ENCODE measurements around the gene SULT1C3. TPM values are rescaled to one million over a fixed set of nuclear protein-coding genes. Genes with fewer than 3 reads are reported as not detected.

The SULT1C3 gene
- polyA plus RNA-seq, 1 experiment: not detected

- Histone ChIP-seq H3K27me3 (ENCODE audit: control insufficient read depth, insufficient read depth, low read length) (no peaks in the 10 kb centered on the region), H3K4me3 (ENCODE audit: low read depth, low read length) (no peak overlapping the region), H3K9me3 (ENCODE audit: control insufficient read depth, insufficient read depth, low read length) (no peaks in the 10 kb centered on the region), H3K27ac (ENCODE audit: low read depth, low read length) (no peak overlapping the region)
- ChIA-PET CTCF (no interaction called here), POLR2A (no interaction called here)
- no peak for DNase-seq (ENCODE audit: low read depth, low spot score)
- TF ChIP-seq, protein P1, sequence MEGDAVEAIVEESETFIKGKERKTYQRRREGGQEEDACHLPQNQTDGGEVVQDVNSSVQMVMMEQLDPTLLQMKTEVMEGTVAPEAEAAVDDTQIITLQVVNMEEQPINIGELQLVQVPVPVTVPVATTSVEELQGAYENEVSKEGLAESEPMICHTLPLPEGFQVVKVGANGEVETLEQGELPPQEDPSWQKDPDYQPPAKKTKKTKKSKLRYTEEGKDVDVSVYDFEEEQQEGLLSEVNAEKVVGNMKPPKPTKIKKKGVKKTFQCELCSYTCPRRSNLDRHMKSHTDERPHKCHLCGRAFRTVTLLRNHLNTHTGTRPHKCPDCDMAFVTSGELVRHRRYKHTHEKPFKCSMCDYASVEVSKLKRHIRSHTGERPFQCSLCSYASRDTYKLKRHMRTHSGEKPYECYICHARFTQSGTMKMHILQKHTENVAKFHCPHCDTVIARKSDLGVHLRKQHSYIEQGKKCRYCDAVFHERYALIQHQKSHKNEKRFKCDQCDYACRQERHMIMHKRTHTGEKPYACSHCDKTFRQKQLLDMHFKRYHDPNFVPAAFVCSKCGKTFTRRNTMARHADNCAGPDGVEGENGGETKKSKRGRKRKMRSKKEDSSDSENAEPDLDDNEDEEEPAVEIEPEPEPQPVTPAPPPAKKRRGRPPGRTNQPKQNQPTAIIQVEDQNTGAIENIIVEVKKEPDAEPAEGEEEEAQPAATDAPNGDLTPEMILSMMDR (IDR thresholded peaks at IDR 0.05; ENCODE audit: low read depth, low read length): no peak
Measured at GRCh38 chr2:108257757-108258331, 18.1 kb downstream of the SULT1C3 start.

GRCh38 chr2:108260773-108261172 is 21.0 kb downstream of the SULT1C3 start:
- H3K4me3 ChIP-seq (ENCODE audit: low read depth, low read length): no peak overlapping the region
- POLR2A ChIA-PET: no interaction called here
- DNase-seq (ENCODE audit: low read depth, low spot score): no peak
- H3K27ac ChIP-seq (ENCODE audit: low read depth, low read length): no peak overlapping the region
- TF ChIP-seq, protein P1 (IDR thresholded peaks at IDR 0.05; ENCODE audit: low read depth, low read length): no peak
- H3K9me3 ChIP-seq (ENCODE audit: control insufficient read depth, insufficient read depth, low read length): no peaks in the 10 kb centered on the region
- no peaks in the 10 kb centered on the region for H3K27me3 ChIP-seq (ENCODE audit: control insufficient read depth, insufficient read depth, low read length)
- CTCF ChIA-PET: no interaction called here

DNA sequence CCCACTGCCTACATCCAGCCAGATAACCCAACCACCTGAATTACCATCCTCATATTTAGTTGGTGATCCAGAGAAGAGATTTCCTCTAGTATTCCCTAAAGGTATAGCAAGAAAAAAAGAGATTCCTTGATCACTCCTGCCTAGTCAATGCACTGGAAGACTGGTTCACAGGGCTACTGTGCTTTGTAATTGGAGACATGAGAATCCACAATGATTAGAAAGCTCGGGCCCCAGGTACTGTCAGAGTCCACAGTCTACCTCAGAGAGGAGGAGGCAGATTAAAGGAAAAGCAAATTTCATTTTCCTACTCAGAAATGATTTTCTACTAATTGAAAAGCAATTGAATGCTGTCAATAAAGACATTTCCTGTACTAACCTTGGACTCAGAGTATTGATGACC is 22.3 kb downstream of the SULT1C3 start:
- H3K4me3 ChIP-seq (ENCODE audit: low read depth, low read length): no peak overlapping the region
- ChIA-PET POLR2A (no interaction called here), CTCF (no interaction called here)
- no peak for DNase-seq (ENCODE audit: low read depth, low spot score)
- TF ChIP-seq, protein P1 (IDR thresholded peaks at IDR 0.05; ENCODE audit: low read depth, low read length): no peak
- no peaks in the 10 kb centered on the region for H3K9me3 ChIP-seq (ENCODE audit: control insufficient read depth, insufficient read depth, low read length)
- H3K27me3 ChIP-seq (ENCODE audit: control insufficient read depth, insufficient read depth, low read length): no peaks in the 10 kb centered on the region
- H3K27ac ChIP-seq (ENCODE audit: low read depth, low read length): no peak overlapping the region

DNA sequence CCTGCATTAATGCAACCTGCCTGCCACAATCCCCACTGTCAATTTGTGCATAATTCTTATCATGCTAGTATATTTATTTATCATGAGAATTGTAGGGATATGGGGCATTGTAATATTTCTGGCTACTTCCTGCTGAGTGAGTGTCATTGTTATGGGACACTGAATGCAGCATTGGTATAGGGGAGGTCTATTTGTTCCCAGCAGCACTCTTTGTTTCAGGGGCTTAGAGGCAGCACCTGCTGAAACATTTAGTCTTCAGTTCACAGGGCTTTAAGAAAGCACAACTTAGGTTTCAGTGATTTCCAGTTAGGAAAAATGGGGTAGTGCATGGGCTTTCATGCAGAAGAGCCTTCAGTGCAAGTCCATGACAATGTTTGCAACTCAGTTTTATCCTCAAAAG is 23.6 kb downstream of the SULT1C3 start:
- no peak for DNase-seq (ENCODE audit: low read depth, low spot score)
- TF ChIP-seq, protein P1 (IDR thresholded peaks at IDR 0.05; ENCODE audit: low read depth, low read length): no peak
- H3K4me3 ChIP-seq (ENCODE audit: low read depth, low read length): no peak overlapping the region
- H3K9me3 ChIP-seq (ENCODE audit: control insufficient read depth, insufficient read depth, low read length): no peaks in the 10 kb centered on the region
- no peak overlapping the region for H3K27ac ChIP-seq (ENCODE audit: low read depth, low read length)
- ChIA-PET POLR2A (no interaction called here), CTCF (no interaction called here)
- no peaks in the 10 kb centered on the region for H3K27me3 ChIP-seq (ENCODE audit: control insufficient read depth, insufficient read depth, low read length)

DNA sequence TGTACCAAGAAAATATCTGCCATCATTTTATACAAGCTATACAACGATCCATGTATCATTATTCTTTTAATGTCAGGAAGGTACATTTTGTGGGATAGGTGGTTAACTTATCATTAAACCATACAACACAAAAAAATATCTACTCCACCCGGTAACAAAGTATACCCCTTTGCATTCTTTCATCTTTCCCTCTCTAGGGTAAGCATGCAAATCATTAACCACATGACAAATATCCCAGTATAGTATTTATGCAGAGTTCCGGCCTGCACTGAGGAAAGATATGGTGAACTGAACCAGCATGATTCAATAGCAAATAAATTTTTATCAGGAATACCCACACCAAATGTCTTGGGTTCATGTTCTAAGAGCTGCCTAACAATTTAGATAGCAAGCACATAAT is 26.4 kb downstream of the SULT1C3 start:
- H3K9me3 ChIP-seq (ENCODE audit: control insufficient read depth, insufficient read depth, low read length): no peaks in the 10 kb centered on the region
- no peak overlapping the region for H3K4me3 ChIP-seq (ENCODE audit: low read depth, low read length)
- CTCF ChIA-PET: no interaction called here
- POLR2A ChIA-PET: no interaction called here
- TF ChIP-seq, protein P1 (IDR thresholded peaks at IDR 0.05; ENCODE audit: low read depth, low read length): no peak
- no peak overlapping the region for H3K27ac ChIP-seq (ENCODE audit: low read depth, low read length)
- DNase-seq (ENCODE audit: low read depth, low spot score): no peak
- no peaks in the 10 kb centered on the region for H3K27me3 ChIP-seq (ENCODE audit: control insufficient read depth, insufficient read depth, low read length)

All from AG04450 (cell line).